ENCODE measurements around the gene OR5AU1. TPM values are rescaled to one million over a fixed set of nuclear protein-coding genes. Genes with fewer than 3 reads are reported as not detected.

The OR5AU1 gene
- polyA plus RNA-seq, 3 donors, result not detected

DNA sequence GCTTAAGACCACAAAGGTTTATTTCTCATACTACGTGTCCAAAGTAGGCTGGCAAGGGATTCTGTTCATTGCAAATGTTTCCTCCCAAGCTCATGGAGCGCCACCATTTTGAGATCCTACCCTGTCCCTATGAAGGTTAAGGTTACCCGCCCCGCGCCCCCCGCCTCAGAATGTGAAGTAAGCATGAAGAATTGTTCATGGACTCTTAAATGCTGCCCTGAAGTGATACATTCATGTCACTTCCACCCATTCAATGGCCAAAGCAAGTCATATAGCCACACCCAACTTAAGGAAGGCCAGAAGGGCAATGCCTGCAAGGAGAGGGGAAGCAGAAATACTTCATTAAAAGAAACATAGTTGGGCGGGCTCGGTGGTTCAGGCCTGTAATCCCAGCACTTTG is 50.8 kb downstream of the OR5AU1 start:
- Mint-ChIP-seq H3K9me3 (no peaks in the 10 kb centered on the region), H3K36me3 (no peaks in the 10 kb centered on the region), H3K27ac (peak overlapping the region; percentile 97 to 99 (median 98)), H3K4me1 (peaks cover 47% of the 10 kb centered on the region), H3K4me3 (peak overlapping the region in 1 of 2 donors; percentile 16), H3K27me3 (ENCODE audit: low read depth in 3 of 3) (peaks cover 0 to 3% (median 3%) of the 10 kb centered on the region in 3 donors)
- no peaks in the 10 kb centered on the region for H3K79me2 ChIP-seq (ENCODE audit: insufficient read depth, low read length)
- no peak overlapping the region for H2AFZ ChIP-seq (ENCODE audit: insufficient read depth, low read depth, low read length, poor library complexity, severe bottlenecking)
- H3K4me1 ChIP-seq (ENCODE audit: control insufficient read depth in 1 of 2, insufficient read depth in 2 of 2, low read length in 2 of 2), result peaks cover 40 to 41% of the 10 kb centered on the region in 2 donors
- DNase-seq, result no peak
- no peaks in the 10 kb centered on the region for H3K27me3 ChIP-seq (ENCODE audit: control insufficient read depth in 2 of 2, insufficient read depth in 2 of 2, low read length in 2 of 2)
- peak overlapping the region; percentile 95 to 98 for H3K27ac ChIP-seq (ENCODE audit: low read depth in 1 of 2, low read length in 2 of 2)
- TF ChIP-seq, protein P1, sequence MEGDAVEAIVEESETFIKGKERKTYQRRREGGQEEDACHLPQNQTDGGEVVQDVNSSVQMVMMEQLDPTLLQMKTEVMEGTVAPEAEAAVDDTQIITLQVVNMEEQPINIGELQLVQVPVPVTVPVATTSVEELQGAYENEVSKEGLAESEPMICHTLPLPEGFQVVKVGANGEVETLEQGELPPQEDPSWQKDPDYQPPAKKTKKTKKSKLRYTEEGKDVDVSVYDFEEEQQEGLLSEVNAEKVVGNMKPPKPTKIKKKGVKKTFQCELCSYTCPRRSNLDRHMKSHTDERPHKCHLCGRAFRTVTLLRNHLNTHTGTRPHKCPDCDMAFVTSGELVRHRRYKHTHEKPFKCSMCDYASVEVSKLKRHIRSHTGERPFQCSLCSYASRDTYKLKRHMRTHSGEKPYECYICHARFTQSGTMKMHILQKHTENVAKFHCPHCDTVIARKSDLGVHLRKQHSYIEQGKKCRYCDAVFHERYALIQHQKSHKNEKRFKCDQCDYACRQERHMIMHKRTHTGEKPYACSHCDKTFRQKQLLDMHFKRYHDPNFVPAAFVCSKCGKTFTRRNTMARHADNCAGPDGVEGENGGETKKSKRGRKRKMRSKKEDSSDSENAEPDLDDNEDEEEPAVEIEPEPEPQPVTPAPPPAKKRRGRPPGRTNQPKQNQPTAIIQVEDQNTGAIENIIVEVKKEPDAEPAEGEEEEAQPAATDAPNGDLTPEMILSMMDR (IDR thresholded peaks at IDR 0.05), result no peak
- H3K36me3 ChIP-seq (replicated peaks in 1 of 2; ENCODE audit: control insufficient read depth in 1 of 2, insufficient read depth in 2 of 2, low read length in 2 of 2), result no peaks in the 10 kb centered on the region
- peak overlapping the region; percentile 83 for H3K4me2 ChIP-seq (replicated peaks; ENCODE audit: extremely low read depth, low read length, poor library complexity, severe bottlenecking)
- peak overlapping the region in 1 of 3 experiments; percentile 84 for H3K4me3 ChIP-seq (replicated peaks in 1 of 3; ENCODE audit: low read depth in 2 of 3, low read length in 3 of 3)
- no peak overlapping the region for H3K9ac ChIP-seq (ENCODE audit: insufficient read depth, low read length, poor library complexity, severe bottlenecking)
- no peaks in the 10 kb centered on the region for H4K20me1 ChIP-seq (ENCODE audit: insufficient read depth, low read length)
- intact Hi-C loops (cut with micrococcal nuclease), result loop anchor here (2.0 to 10.0 kb wide), 5 partner anchors 34 to 640 kb away; partner anchors contain the start of genes ANG (in 1 of the 2), ARHGEF40 (in 1 of the 2), PIP4P1 (in 1 of the 2) and PNP (in 1 of the 2)
- no peaks in the 10 kb centered on the region for H3K9me3 ChIP-seq (replicated peaks in 1 of 2; ENCODE audit: control insufficient read depth in 1 of 2, insufficient read depth in 1 of 2, low read length in 2 of 2)
- WGBS (ENCODE audit: insufficient coverage), result 28% methylated on average over 2 of the region's 8 CpGs

Small RNA genes lying within 50 kb of the gene (small RNA-seq; reads per million reads assigned to genes)
- not detected for gene RNU6-252P (ENCODE audit: insufficient read length, low read depth)

Other genes with a start within 250 kb of the OR5AU1 start
- gene RNASE2, start 200.6 kb downstream of the OR5AU1 start, polyA plus RNA-seq, result 100 to 1,000 TPM; 100 to 483 (median 307) TPM
- gene METTL17, start 166.1 kb downstream of the OR5AU1 start, polyA plus RNA-seq, result 100 to 1,000 TPM in 1 of 3 donors, 10 to 100 TPM in 2; 20.1 to 137 (median 21.1) TPM
- not detected for gene SLC39A2, start 156.8 kb downstream of the OR5AU1 start, polyA plus RNA-seq
- 10 to 100 TPM in 2 of 3 donors, 1 to 10 TPM in 1; 6.8 to 11.7 (median 11.1) TPM for gene NDRG2, start 131.0 kb downstream of the OR5AU1 start, polyA plus RNA-seq
- not detected for gene TPPP2, start 125.8 kb downstream of the OR5AU1 start, polyA plus RNA-seq
- gene RNASE13, start 121.3 kb downstream of the OR5AU1 start, polyA plus RNA-seq, result under 1 TPM in 1 of 3 donors, not detected in 2; 0.39 TPM
- gene RNASE7, start 113.7 kb downstream of the OR5AU1 start, polyA plus RNA-seq, result not detected
- gene RNASE8, start 98.2 kb downstream of the OR5AU1 start, polyA plus RNA-seq, result not detected
- 100 to 1,000 TPM in 1 of 3 donors, 10 to 100 TPM in 2; 12.1 to 114 (median 15.3) TPM for gene ARHGEF40, start 85.8 kb downstream of the OR5AU1 start, polyA plus RNA-seq
- 1 to 10 TPM in 1 of 3 donors, under 1 TPM in 2; 0.49 to 7.2 (median 0.68) TPM for gene ZNF219, start 57.4 kb downstream of the OR5AU1 start, polyA plus RNA-seq
- under 1 TPM in 1 of 3 donors, not detected in 2; 0.05 TPM for gene TMEM253, start 55.0 kb downstream of the OR5AU1 start, polyA plus RNA-seq
- 100 to 1,000 TPM; 391 to 609 (median 580) TPM for gene HNRNPC, start 113.4 kb upstream of the OR5AU1 start, polyA plus RNA-seq
- gene RPGRIP1, start 124.0 kb upstream of the OR5AU1 start, polyA plus RNA-seq, result 10 to 100 TPM in 1 of 3 donors, 1 to 10 TPM in 2; 4.7 to 10.4 (median 7.4) TPM
- gene SUPT16H, start 228.0 kb upstream of the OR5AU1 start, polyA plus RNA-seq, result 10 to 100 TPM; 15.7 to 37.3 (median 26.6) TPM

Data from CD14-positive monocyte (primary cell).